Duodenal mucosa (tissue), 2 donors: ENCODE measurements around the gene HSPA1B.
A peak's percentile ranks its signal among the peaks of the same experiment; 100 is the strongest.

Source experiments
- H3K27ac ChIP-seq: one replicate; pipeline ENCODE4 v1.7.0; 2013; ENCODE audit warnings: low read depth, low read length
- H3K27me3 ChIP-seq, 2 donors: one replicate each; pipeline ENCODE4 v1.7.0; 2013; ENCODE audit warnings: low read length in 2 of 2, control low read depth in 1 of 2; ENCODE audit not compliant: insufficient read depth in 2 of 2, control insufficient read depth in 1 of 2
- H3K36me3 ChIP-seq, 2 donors: one replicate each; pipeline ENCODE4 v1.7.0; 2013; ENCODE audit warnings: low read length in 2 of 2, control low read depth in 1 of 2; ENCODE audit not compliant: insufficient read depth in 2 of 2, control insufficient read depth in 1 of 2
- H3K4me1 ChIP-seq, 2 donors: one replicate each; pipeline ENCODE4 v1.7.0; 2013; ENCODE audit warnings: low read length in 2 of 2, control low read depth in 1 of 2; ENCODE audit not compliant: insufficient read depth in 2 of 2, control insufficient read depth in 1 of 2
- H3K4me3 ChIP-seq, 2 donors: one replicate each; pipeline ENCODE4 v1.7.0; 2013; ENCODE audit warnings: low read length in 2 of 2, low read depth in 1 of 2
- H3K9ac ChIP-seq, 2 donors: one replicate each; pipeline ENCODE4 v1.7.0; 2013; ENCODE audit warnings: low read length in 2 of 2, low read depth in 1 of 2
- H3K9me3 ChIP-seq, 2 donors: one replicate each; pipeline ENCODE4 v1.7.0; 2013; ENCODE audit warnings: low read length in 2 of 2, control low read depth in 1 of 2; ENCODE audit not compliant: control insufficient read depth in 1 of 2

The HSPA1B gene

GRCh38 chr6:31827286-31828079 lies at the start of gene HSPA1B:
Gene HSPA1B, plus strand, starts transcription at chr6:31827738. Its CDS starts 213 bp downstream, at chr6:31827951.
- Histone ChIP-seq H3K27me3 (no peaks in the 10 kb centered on the region), H3K27ac (peak within 1 kb of the TSS; percentile 99), H3K9ac (peak within 1 kb of the TSS; percentile 97 to 99), H3K9me3 (no peaks in the 10 kb centered on the region), H3K36me3 (no peaks in the 10 kb centered on the region), H3K4me3 (peak within 1 kb of the TSS; percentile 80 to 87), H3K4me1 (peaks cover 20 to 29% of the 10 kb centered on the region in 2 donors)

- Histone ChIP-seq H3K9me3 (no peaks in the 10 kb centered on the region), H3K36me3 (peaks cover 26 to 46% of the 10 kb centered on the region in 2 donors), H3K4me3 (no peak overlapping the region), H3K4me1 (peaks cover 28 to 35% of the 10 kb centered on the region in 2 donors), H3K27me3 (no peaks in the 10 kb centered on the region), H3K9ac (no peak overlapping the region), H3K27ac (no peak overlapping the region)
These were observed 49.3 kb upstream of the HSPA1B start for GRCh38 chr6:31778193-31778592.

GRCh38 chr6:31778999-31779885 lies 48.3 kb upstream of the HSPA1B start:
- H3K27ac ChIP-seq, result no peak overlapping the region
- H3K4me3 ChIP-seq, result no peak overlapping the region
- no peaks in the 10 kb centered on the region for H3K27me3 ChIP-seq
- peaks cover 26 to 52% of the 10 kb centered on the region in 2 donors for H3K36me3 ChIP-seq
- H3K4me1 ChIP-seq, result peaks cover 27 to 35% of the 10 kb centered on the region in 2 donors
- H3K9me3 ChIP-seq, result no peaks in the 10 kb centered on the region
- no peak overlapping the region for H3K9ac ChIP-seq

GRCh38 chr6:31779908-31780307 lies 47.6 kb upstream of the HSPA1B start:
- Histone ChIP-seq H3K9ac (no peak overlapping the region), H3K4me1 (peaks cover 26 to 33% of the 10 kb centered on the region in 2 donors), H3K27me3 (no peaks in the 10 kb centered on the region), H3K4me3 (no peak overlapping the region), H3K27ac (no peak overlapping the region), H3K36me3 (peaks cover 26 to 59% of the 10 kb centered on the region in 2 donors), H3K9me3 (no peaks in the 10 kb centered on the region)

GRCh38 chr6:31780507-31781243 lies 46.9 kb upstream of the HSPA1B start:
- Histone ChIP-seq H3K36me3 (peaks cover 30 to 65% of the 10 kb centered on the region in 2 donors), H3K4me1 (peaks cover 19 to 25% of the 10 kb centered on the region in 2 donors), H3K9me3 (no peaks in the 10 kb centered on the region), H3K27me3 (no peaks in the 10 kb centered on the region), H3K4me3 (no peak overlapping the region), H3K9ac (no peak overlapping the region), H3K27ac (no peak overlapping the region)

GRCh38 chr6:31781244-31782125 lies 46.1 kb upstream of the HSPA1B start:
- Histone ChIP-seq H3K4me1 (peaks cover 11 to 17% of the 10 kb centered on the region in 2 donors), H3K36me3 (peaks cover 30 to 65% of the 10 kb centered on the region in 2 donors), H3K9ac (no peak overlapping the region)

GRCh38 chr6:31782126-31782855 lies 45.2 kb upstream of the HSPA1B start:
- H3K4me3 ChIP-seq, result no peak overlapping the region
- no peaks in the 10 kb centered on the region for H3K9me3 ChIP-seq
- H3K27ac ChIP-seq, result no peak overlapping the region
- no peaks in the 10 kb centered on the region for H3K27me3 ChIP-seq
- peaks cover 30 to 65% of the 10 kb centered on the region in 2 donors for H3K36me3 ChIP-seq
- no peak overlapping the region for H3K9ac ChIP-seq
- H3K4me1 ChIP-seq, result peaks cover 3 to 9% of the 10 kb centered on the region in 2 donors

More at GRCh38 chr6:31781244-31782125, 46.1 kb upstream of the HSPA1B start:
- Histone ChIP-seq H3K9me3 (no peaks in the 10 kb centered on the region), H3K27me3 (no peaks in the 10 kb centered on the region), H3K4me3 (no peak overlapping the region), H3K27ac (no peak overlapping the region)

- no peak overlapping the region for H3K4me3 ChIP-seq
- H3K27me3 ChIP-seq, result no peaks in the 10 kb centered on the region
- H3K36me3 ChIP-seq, result peaks cover 30 to 57% of the 10 kb centered on the region in 2 donors
- H3K4me1 ChIP-seq, result no peaks in the 10 kb centered on the region
- no peak overlapping the region for H3K9ac ChIP-seq
- no peak overlapping the region for H3K27ac ChIP-seq
- no peaks in the 10 kb centered on the region for H3K9me3 ChIP-seq
These were observed 43.2 kb upstream of the HSPA1B start for GRCh38 chr6:31784098-31784925.
